Choroid plexus epithelial cell (primary cell): Measurements from ENCODE around the gene KBTBD4.

Experiments used
- DNase-seq: peaks from one replicate; pipeline ENCODE4 v3.0.0-alpha.2; 2010; ENCODE audit warnings: low read depth
- H3K4me3 ChIP-seq: 2 replicates; pipeline ENCODE4 v1.5.1; 2011; ENCODE audit warnings: low read depth, mild to moderate bottlenecking, control low read depth, low read length, moderate library complexity
- CTCF ChIP-seq: conservative IDR thresholded peaks from 2 replicates; pipeline ENCODE4 v1.5.1; 2011; ENCODE audit warnings: low read depth, mild to moderate bottlenecking, control low read depth, inconsistent platforms, low read length, moderate library complexity

Gene KBTBD4

GRCh38 chr11:47599902-47600301 is 21.1 kb upstream of the KBTBD4 start:
- DNase-seq = no peak
- H3K4me3 ChIP-seq = no peak overlapping the region
- no peak for TF ChIP-seq CTCF

DNA sequence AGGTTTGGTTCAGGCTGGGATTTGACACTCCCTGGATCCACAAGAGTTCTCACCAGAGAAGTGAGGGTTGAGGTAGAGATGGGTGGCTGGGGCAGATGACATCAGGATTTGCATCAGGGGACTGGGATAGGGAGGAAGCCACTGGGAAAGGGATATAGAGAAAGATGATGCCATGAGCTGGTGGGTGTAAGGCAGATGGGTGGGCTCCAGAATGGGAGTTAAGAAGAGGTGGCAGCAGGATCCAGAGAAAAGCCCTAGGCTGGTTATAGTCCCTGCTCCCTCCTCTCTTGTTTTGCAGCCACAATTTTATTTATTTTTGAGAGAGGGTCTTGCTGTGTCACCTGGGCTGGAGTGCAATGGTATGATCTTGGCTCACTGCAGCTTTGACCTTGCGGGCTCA is 17.2 kb upstream of the KBTBD4 start:
- no peak for DNase-seq
- no peak for TF ChIP-seq CTCF
- H3K4me3 ChIP-seq = no peak overlapping the region

DNA sequence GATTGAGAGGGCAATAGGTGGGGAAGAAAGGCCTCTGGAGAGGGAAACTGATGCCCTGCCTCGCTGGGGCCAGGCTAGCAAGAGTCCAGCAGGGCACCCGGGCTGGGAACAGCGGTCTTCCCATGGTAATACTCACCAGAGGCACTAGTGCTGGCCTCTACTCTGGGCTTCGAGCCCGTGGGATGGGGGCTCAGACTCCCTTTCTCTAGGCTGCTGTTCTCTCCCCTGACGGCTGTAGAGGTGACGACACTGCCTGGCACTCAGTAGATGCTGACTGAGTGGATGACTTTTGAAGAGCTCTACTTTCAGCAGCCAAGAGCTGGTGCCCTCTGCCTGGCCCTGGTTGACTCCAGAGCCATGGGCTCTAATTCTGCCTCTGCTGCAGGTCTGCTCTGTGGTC is 16.3 kb upstream of the KBTBD4 start:
- no peak for TF ChIP-seq CTCF

DNA sequence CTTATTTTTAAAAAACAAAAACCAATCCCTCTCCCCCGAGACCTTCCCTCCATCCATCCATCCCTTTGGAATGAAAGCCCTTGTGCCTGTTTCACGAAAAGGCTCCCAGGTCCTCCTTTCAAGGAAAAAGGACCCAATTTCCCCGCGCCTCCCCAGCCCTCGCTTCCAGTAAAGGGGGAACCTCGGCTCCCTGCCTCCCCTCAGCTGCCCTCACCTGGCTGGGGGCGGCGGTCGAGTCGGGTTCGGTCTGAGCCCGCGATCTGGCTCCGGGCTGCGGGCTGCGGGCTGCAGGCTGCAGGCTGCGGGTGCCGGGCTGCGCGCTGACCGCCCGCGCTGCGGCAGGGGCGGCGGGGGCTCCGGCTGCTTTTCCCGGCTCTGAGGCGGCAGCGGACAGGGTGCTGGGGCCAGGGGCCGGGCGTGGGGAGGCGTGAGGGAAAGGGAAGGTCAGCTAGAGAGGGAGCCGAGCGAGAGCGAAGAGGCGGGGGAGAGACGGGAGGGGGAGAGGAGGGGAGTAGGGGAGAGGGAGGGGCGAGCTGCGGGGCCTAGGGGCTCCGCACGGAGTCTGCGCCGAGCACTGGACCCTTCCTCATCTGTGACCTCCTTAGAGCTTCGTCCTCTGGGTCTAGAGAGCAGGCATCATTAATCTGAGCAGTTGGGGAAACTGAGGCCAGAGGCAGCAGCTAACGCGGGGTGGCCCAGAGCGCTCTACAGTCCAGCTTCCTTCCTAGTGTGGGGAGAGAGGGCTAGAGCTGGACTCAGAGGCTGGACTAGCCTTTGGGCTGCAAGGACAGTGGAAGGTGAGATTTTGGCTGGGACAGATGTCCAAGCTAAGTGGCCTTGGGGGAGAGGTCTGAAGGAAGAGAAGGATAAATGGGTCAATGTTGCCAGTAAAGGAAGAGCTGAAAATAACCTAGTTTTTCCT is 15.4 kb upstream of the KBTBD4 start, which contains the start of gene C1QTNF4:
TSS of gene C1QTNF4 (minus strand) at position 478 of the 922 bp plus-strand sequence. CDS start 3,601 bp downstream, outside the sequence.
- no peak for TF ChIP-seq CTCF
- peak within 1 kb of the TSS; percentile 37 for H3K4me3 ChIP-seq
- DNase-seq = no peak

More for the DNA sequence above, 16.3 kb upstream of the KBTBD4 start:
- DNase-seq = no peak
- H3K4me3 ChIP-seq = no peak overlapping the region

DNA sequence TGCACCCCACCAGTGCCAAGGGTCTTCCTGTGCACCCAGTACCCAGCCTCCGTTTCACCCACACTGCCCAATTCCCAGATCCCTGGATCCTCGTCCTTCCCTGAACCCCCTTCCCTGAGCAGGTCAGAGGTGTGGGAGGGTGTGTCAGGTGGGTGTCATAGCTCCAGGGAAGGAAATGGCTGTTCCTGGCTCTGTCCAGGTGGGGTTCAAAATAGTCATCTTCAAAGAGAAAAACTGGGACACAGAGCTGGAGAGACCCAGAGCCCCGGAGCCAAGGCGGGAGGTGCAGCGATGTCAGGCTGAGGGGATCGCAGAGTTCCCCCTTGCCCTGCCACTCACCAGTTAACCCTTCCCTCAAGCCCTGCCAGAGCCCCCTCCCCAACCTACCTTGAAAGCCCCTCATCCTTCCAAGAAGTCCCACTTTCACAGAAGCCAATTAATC is 14.7 kb upstream of the KBTBD4 start:
- H3K4me3 ChIP-seq = no peak overlapping the region
- no peak for DNase-seq
- no peak for TF ChIP-seq CTCF

DNA sequence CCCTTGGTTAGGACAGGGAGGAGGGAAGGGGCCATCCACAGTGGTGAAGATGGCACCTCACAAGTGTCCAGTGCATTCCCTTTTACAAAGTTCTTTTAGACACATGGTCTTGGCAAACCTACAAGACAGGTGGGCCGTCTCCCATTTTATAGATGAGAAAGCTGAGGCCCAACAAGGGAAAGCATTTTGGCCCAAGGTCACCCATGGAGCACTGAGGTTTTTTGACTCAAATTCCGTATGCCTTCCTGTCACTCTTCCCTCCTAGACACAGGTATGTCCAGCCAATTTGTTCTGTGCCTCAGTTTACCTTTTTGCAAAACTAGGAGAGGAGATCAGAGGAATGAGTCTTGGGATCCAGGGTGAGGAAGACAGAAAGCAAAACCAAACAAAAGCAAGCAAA is 14.2 kb upstream of the KBTBD4 start:
- H3K4me3 ChIP-seq = no peak overlapping the region
- TF ChIP-seq CTCF = no peak
- DNase-seq = no peak

GRCh38 chr11:47592251-47592650 is 13.5 kb upstream of the KBTBD4 start:
- no peak for DNase-seq
- no peak for TF ChIP-seq CTCF
- no peak overlapping the region for H3K4me3 ChIP-seq
